Measurements from ENCODE around the gene ANKS1A.

The ANKS1A gene

GRCh38 chr6:35079311-35080000 is 190.4 kb downstream of the ANKS1A start:
- TF ChIP-seq GATA2 (IDR thresholded peaks at IDR 0.05; ENCODE audit: low read depth, low read length) (no peak), GATA3 (IDR thresholded peaks at IDR 0.05; ENCODE audit: low read depth, low read length) (no peak)

- no peak for TF ChIP-seq GATA2 (IDR thresholded peaks at IDR 0.05; ENCODE audit: low read depth, low read length)
- no peak for TF ChIP-seq GATA3 (IDR thresholded peaks at IDR 0.05; ENCODE audit: low read depth, low read length)
These were observed 191.1 kb downstream of the ANKS1A start for GRCh38 chr6:35080016-35080680.

GRCh38 chr6:35080821-35081425 is 191.9 kb downstream of the ANKS1A start:
- TF ChIP-seq GATA2 (IDR thresholded peaks at IDR 0.05; ENCODE audit: low read depth, low read length) (no peak), GATA3 (IDR thresholded peaks at IDR 0.05; ENCODE audit: low read depth, low read length) (no peak)

GRCh38 chr6:35081426-35081851 is 192.4 kb downstream of the ANKS1A start:
- no peak for TF ChIP-seq GATA3 (IDR thresholded peaks at IDR 0.05; ENCODE audit: low read depth, low read length)
- no peak for TF ChIP-seq GATA2 (IDR thresholded peaks at IDR 0.05; ENCODE audit: low read depth, low read length)

GRCh38 chr6:35082046-35082732 is 193.1 kb downstream of the ANKS1A start:
- TF ChIP-seq GATA2 (IDR thresholded peaks at IDR 0.05; ENCODE audit: low read depth, low read length) (no peak), GATA3 (IDR thresholded peaks at IDR 0.05; ENCODE audit: low read depth, low read length) (no peak)

GRCh38 chr6:35082733-35083403 is 193.8 kb downstream of the ANKS1A start:
- TF ChIP-seq GATA3 (IDR thresholded peaks at IDR 0.05; ENCODE audit: low read depth, low read length) = no peak
- no peak for TF ChIP-seq GATA2 (IDR thresholded peaks at IDR 0.05; ENCODE audit: low read depth, low read length)

GRCh38 chr6:35083507-35083906 is 194.5 kb downstream of the ANKS1A start:
- no peak for TF ChIP-seq GATA3 (IDR thresholded peaks at IDR 0.05; ENCODE audit: low read depth, low read length)
- TF ChIP-seq GATA2 (IDR thresholded peaks at IDR 0.05; ENCODE audit: low read depth, low read length) = no peak

GRCh38 chr6:35084041-35084491 is 195.0 kb downstream of the ANKS1A start:
- TF ChIP-seq GATA2 (IDR thresholded peaks at IDR 0.05; ENCODE audit: low read depth, low read length) (no peak), GATA3 (IDR thresholded peaks at IDR 0.05; ENCODE audit: low read depth, low read length) (no peak)

GRCh38 chr6:35084511-35085203 is 195.6 kb downstream of the ANKS1A start:
- no peak for TF ChIP-seq GATA3 (IDR thresholded peaks at IDR 0.05; ENCODE audit: low read depth, low read length)
- no peak for TF ChIP-seq GATA2 (IDR thresholded peaks at IDR 0.05; ENCODE audit: low read depth, low read length)

GRCh38 chr6:35085359-35086281 is 196.6 kb downstream of the ANKS1A start:
- no peak for TF ChIP-seq GATA3 (IDR thresholded peaks at IDR 0.05; ENCODE audit: low read depth, low read length)
- no peak for TF ChIP-seq GATA2 (IDR thresholded peaks at IDR 0.05; ENCODE audit: low read depth, low read length)

GRCh38 chr6:35086282-35086632 is 197.2 kb downstream of the ANKS1A start:
- TF ChIP-seq GATA2 (IDR thresholded peaks at IDR 0.05; ENCODE audit: low read depth, low read length) (no peak), GATA3 (IDR thresholded peaks at IDR 0.05; ENCODE audit: low read depth, low read length) (no peak)

GRCh38 chr6:35086636-35087360 is 197.7 kb downstream of the ANKS1A start:
- TF ChIP-seq GATA3 (IDR thresholded peaks at IDR 0.05; ENCODE audit: low read depth, low read length) (no peak), GATA2 (IDR thresholded peaks at IDR 0.05; ENCODE audit: low read depth, low read length) (no peak)
